GM18526 (cell line): ENCODE measurements around the gene SPATA6L.

Experiments used
- POLR2A ChIP-seq: IDR thresholded peaks from 3 replicates; pipeline ENCODE4 v1.6.1; 2011; ENCODE audit not compliant: insufficient read length; ENCODE audit errors: extremely low read depth

SPATA6L gene

DNA sequence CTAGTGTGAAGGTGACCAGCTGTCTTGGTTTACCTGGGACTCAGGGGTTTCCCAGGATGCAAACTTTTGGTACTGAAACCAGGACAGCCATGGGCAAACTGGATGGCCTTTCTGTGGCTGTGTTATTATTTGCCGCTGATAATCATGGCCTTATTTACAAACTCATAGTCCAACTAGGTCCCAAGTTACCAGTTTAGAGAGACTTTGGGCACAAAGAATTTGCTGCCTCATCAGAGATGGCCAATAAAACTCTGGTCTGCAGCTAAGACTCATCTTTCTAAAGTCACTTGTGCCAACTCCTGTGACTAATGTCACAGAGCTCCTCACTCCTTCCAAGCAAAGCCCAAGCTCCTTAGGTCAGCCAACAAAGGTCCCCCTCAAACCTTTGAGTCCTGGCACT is 51.7 kb downstream of the SPATA6L start:
- TF ChIP-seq POLR2A = no peak

DNA sequence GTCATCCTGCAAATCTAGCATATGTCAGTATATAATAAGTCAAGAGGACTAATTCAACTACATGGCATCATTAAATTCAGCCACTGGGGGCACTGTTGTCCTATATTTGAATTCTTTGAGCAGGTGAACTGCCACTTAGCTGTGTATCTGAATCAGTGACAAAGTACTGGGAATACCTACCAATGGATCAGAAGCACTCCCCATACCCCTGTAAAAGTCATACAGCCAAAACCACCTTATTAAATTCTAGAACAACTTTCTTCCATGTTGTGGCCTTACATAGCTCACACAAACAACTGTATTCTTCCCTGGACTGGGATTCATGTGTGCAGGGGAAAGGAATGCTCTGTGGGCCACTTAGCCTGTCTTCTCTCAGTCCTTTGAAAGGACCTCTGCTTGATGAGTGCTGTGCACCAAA is 61.6 kb downstream of the SPATA6L start:
- TF ChIP-seq POLR2A = no peak

GRCh38 chr9:4603830-4604229 is 62.5 kb downstream of the SPATA6L start:
- TF ChIP-seq POLR2A = no peak

DNA sequence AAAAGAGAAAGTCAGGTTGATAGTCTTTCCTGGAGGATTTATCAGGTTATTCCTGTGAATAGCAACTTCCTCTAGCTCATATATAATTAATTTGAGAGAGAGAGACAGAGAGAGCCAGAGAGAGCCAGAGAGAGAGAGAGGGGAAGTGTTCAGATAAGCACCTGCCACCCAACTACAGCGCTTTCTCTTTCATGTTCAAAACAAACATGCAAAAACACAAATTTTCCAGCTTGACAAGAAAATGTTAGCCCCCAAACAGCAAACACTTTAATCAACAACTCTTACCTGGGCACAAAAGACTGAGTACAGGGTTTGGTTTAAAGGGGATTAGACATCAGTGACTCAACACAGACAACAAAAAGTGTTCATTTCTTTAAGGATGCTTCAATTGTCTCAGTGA is 65.9 kb downstream of the SPATA6L start:
- no peak for TF ChIP-seq POLR2A

GRCh38 chr9:4596165-4596922 is 69.9 kb downstream of the SPATA6L start:
- no peak for TF ChIP-seq POLR2A

DNA sequence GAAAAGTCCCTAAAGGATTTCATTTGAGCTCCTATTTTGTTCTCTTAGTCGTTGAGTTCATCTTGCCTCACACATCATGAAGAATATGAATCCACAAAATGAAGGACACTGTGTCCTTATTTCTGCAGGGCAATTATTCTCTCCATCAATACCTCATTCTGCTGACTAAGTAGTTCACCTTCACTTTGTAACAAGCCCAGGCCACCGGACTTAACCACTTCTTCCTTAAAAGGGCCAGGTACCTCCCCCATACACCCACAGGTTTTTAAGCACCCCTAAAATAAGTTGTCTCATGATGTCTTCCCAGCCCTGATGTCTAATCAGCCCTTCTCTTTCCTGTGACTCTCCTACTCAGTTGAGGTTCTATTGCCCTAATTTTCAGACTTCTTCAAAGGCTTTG is 71.3 kb downstream of the SPATA6L start:
- no peak for TF ChIP-seq POLR2A

DNA sequence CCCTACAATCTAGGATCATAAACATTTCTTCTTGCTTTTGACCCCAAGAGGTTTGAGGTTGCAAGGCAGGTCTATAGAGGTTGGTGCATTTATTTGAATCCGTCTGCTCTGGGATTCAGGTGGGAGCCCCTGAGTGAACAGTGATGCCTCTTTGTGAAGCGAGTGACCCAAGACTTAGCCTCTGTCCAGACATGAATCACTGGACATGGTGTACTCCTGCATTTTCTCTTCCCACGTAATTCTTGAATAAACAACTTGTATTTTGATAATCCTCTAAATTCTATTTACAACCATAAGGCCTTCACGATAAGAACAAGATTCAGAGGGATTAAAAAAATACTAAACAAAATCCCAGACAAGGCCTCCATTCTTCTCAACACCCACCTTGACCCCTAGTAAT is 71.7 kb downstream of the SPATA6L start:
- TF ChIP-seq POLR2A = no peak

DNA sequence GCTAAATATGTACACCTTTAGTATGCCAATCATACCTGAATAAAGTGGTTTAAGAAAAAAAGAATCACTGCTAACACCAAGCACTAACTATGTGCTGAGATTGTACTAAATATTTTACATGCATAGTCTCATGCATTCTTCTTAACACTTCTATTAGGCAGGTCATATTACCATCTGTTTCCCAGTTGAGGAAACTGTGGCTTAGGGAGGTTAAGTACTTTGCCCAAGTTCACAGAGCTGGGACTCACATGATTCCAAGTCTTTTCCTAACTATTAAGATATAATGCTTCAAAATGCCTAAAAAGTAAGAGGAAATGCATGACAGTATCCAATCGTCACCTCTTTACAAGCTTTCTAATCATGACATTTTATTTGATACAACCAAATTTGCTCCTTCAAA is 73.4 kb downstream of the SPATA6L start:
- no peak for TF ChIP-seq POLR2A

DNA sequence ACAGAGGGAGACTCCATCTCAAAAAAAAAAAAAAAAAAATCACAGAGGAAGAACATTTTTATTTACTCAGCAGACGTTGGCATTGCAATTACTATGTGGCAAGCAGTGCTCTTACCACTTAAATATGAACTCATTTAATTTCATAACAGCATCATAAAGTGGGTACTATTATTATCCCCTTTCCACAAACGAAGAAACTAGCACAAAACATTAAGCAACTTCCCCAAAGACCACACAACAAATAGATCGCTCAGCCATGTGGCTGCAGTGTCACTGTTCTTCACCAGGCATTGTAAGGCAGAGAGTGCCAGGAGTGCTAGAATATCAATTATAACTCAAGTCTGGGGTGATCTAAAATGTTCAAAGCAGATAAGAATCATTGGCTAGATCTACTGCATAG is 74.0 kb downstream of the SPATA6L start:
- no peak for TF ChIP-seq POLR2A

GRCh38 chr9:4591123-4591500 is 75.2 kb downstream of the SPATA6L start:
- no peak for TF ChIP-seq POLR2A

DNA sequence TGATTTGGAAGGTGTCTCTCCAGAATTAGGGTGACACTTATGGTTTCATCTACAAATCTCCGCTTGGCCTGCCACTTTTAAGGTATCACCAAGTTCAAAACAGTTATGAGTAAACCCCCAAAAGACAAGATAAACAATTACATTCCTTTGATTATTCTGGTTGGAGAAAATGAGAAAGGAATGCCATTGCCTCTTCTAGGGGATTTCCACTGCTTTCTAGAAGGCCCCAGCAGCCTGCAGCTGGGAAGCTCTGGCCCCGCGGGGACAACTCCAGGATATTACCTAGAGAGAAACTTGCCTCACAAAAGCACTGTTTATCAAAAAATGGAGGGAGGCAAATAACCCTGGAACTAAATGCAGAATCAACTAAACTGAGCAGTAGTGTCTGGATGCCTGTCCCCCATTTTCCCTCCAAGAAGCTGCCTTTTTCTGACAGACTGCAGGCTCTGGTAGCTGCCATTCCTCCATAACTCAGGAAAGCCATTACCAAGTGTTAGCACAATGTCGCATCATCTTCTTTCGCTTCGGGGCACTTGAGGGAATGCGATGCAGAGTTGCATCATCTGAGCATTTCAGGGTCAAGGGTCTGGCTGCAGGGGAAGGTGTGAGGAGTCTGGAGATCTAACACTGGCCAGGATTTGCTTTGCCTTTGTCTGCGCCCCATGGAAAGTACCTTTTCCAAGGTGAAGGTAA is 75.7 kb downstream of the SPATA6L start:
- TF ChIP-seq POLR2A = no peak

DNA sequence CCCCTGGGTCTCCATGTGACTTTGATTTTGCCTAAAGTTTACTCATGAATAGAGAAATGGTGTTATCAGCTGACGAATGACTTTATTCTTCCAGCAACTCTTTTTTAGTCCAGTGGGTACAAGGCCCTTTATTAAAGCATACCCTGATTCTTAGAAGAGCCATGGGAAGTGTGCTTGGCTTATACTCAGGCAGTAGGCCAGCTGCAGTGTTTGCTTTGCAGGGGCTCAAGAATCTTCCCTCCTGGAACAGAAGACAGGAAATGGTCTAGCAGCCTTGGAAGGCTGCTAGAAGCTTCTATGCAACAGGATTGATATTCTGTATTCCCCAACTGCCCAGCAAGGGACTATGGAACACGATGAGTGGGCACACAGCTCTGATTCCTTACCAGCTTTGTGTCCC is 77.6 kb downstream of the SPATA6L start:
- no peak for TF ChIP-seq POLR2A

DNA sequence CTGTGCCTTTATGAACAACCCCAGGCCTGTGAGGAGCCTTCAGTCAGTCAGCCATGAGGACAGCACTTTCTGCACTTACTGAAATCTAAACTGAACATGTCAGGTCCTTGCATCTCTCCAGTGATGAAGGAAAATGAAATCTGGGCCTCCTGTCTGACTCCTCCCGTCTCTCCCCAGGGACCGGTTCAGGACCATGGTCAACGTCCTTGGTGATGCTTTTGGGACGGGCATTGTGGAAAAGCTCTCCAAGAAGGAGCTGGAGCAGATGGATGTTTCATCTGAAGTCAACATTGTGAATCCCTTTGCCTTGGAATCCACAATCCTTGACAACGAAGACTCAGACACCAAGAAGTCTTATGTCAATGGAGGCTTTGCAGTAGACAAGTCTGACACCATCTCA is 81.1 kb downstream of the SPATA6L start:
- no peak for TF ChIP-seq POLR2A

DNA sequence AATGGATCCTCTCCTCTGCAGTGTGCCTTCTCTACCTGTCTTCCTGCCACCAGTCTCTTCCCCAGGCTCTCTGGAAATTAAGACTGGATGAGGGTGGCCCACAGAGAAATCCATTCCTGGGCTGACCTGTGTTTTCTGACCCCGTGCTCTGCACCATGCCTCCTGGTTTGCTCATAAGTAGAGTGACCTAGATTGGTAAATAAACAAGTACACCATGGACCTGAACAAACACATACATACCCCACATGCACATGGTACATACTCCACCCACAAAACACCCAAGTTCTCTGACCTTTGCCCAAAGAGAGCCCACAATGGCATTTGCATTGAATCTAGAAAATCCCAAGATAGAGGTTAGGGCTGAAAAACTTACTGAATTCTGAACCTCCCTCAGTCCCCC is 81.6 kb downstream of the SPATA6L start:
- TF ChIP-seq POLR2A = no peak

DNA sequence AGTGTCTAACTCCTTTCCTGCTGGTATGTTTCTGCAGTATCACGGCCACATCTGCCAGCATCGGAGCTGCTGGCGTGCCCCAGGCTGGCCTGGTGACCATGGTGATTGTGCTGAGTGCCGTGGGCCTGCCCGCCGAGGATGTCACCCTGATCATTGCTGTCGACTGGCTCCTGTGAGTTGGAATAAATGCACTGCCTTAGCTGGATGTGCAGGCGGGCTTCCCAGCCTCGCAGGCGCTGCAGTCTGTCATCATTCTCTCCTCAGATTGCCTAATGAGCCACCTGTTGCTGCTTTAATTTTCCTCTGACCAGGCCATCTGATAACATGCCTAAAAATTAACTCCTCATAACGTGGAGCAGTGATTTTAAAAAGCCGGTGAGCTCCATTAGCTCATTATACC is 83.3 kb downstream of the SPATA6L start:
- no peak for TF ChIP-seq POLR2A

GRCh38 chr9:4581861-4582565 is 84.3 kb downstream of the SPATA6L start:
- no peak for TF ChIP-seq POLR2A
